ENCODE data around the gene TMEM163.

TMEM163 gene

DNA sequence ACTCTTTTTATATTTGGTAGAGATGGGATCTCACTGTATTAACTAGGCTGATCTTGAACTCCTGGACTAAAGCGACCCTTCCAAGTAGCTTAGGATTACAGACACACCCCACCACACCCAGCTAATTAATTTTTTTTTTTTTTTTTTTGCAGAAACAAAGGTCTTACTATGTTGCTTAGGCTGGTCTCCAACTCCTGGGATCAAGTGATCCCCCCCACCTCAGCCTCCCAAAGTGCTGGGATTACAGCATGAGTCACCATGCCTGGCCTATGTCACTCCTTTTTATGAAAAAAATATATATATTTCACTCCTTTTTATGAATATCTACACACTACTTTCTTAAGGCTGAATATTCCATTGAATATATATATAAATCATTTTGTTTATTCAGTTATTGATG is 302.2 kb downstream of the TMEM163 start:
- H3K18ac ChIP-seq (ENCODE audit: low read length): no peak overlapping the region
- no peak overlapping the region for H2BK12ac ChIP-seq (ENCODE audit: low read length)
- no peak overlapping the region for H2AFZ ChIP-seq (ENCODE audit: insufficient read depth, low read length, poor library complexity)
- H2BK120ac ChIP-seq (ENCODE audit: insufficient read depth, low read length, poor library complexity): no peak overlapping the region
- H3K9me3 ChIP-seq (ENCODE audit: insufficient read depth, low read depth, low read length): no peaks in the 10 kb centered on the region
- H3K4me2 ChIP-seq (ENCODE audit: low read length): no peak overlapping the region
- no peak overlapping the region for H4K12ac ChIP-seq (ENCODE audit: low read depth, low read length)
- no peak overlapping the region for H3K4ac ChIP-seq (ENCODE audit: low read depth, low read length)
- no peak overlapping the region for H4K91ac ChIP-seq (ENCODE audit: low read depth, low read length)
- WGBS (ENCODE audit: extremely low coverage, insufficient coverage, insufficient read length): no CpG with 5 or more reads among the region's 1 CpG
- no peak overlapping the region for H3K14ac ChIP-seq (ENCODE audit: low read length)
- no peak overlapping the region for H3K27ac ChIP-seq (ENCODE audit: low read depth, low read length)
- H2AK5ac ChIP-seq (ENCODE audit: low read length): no peak overlapping the region
- no peak overlapping the region for H4K8ac ChIP-seq (ENCODE audit: low read depth, low read length)
- H3K4me1 ChIP-seq (ENCODE audit: control insufficient read depth in 1 of 2, insufficient read depth in 2 of 2, low read length in 2 of 2): no peaks in the 10 kb centered on the region
- H2BK5ac ChIP-seq (ENCODE audit: low read depth, low read length, poor library complexity): no peak overlapping the region
- H3K79me1 ChIP-seq (ENCODE audit: low read length): no peaks in the 10 kb centered on the region
- H3K36me3 ChIP-seq (ENCODE audit: control insufficient read depth in 1 of 2, insufficient read depth in 2 of 2, low read length in 2 of 2): peaks cover 0 to 2% of the 10 kb centered on the region in 2 experiments
- no peaks in the 10 kb centered on the region for H3K79me2 ChIP-seq (ENCODE audit: control insufficient read depth, insufficient read depth, low read length, poor library complexity)
- H3K4me3 ChIP-seq (ENCODE audit: low read depth, low read length): no peak overlapping the region
- no peaks in the 10 kb centered on the region for H3K27me3 ChIP-seq (ENCODE audit: insufficient read depth, low read length)
- H3K23ac ChIP-seq (ENCODE audit: low read length): no peak overlapping the region
- H3K9ac ChIP-seq (ENCODE audit: low read length): no peak overlapping the region
- DNase-seq: no peak

DNA sequence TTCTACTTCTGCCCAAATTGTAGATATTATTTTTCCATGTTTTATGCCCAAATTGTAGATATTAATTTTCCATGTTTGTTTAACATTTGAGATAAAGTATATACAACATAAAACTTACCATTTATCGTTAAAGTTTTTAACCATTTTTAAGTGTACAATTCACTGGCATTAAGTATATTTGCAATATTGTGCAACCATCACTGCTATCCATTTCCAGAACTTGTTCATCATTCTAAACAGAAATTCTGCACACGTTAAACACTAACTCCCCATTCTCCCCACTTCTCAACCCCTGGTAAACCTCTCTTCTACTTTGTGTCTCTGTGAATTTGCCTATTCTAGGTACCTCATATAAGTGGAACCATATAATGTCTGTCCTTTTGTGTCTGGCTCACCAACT is 302.8 kb downstream of the TMEM163 start:
- no peak overlapping the region for H3K4me2 ChIP-seq (ENCODE audit: low read length)

DNA sequence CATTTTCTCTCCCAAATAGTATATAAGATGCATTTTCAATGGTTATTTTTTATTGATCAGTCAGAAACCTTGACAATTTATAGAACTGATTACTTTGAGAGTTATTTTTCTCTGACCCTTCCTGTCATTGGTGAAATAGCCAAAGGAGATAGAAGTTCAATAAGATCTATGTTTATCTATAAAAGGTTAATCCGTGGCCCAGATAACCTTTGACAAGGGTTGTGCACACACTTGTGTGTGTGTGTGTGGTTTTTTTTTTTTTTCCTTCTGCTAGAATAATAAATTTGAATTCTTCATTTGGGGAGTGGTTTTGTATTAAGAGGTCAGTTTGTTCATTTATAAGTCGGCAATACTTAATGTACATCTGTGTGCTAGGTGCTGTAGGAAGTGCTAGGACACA is 304.9 kb downstream of the TMEM163 start:
- Histone ChIP-seq H3K23ac (ENCODE audit: low read length) (no peak overlapping the region), H2AFZ (ENCODE audit: insufficient read depth, low read length, poor library complexity) (no peak overlapping the region), H4K8ac (ENCODE audit: low read depth, low read length) (no peak overlapping the region), H2BK12ac (ENCODE audit: low read length) (no peak overlapping the region), H2BK5ac (ENCODE audit: low read depth, low read length, poor library complexity) (no peak overlapping the region), H3K4me1 (ENCODE audit: control insufficient read depth in 1 of 2, insufficient read depth in 2 of 2, low read length in 2 of 2) (peaks cover 0 to 2% of the 10 kb centered on the region in 2 experiments), H3K9me3 (ENCODE audit: insufficient read depth, low read depth, low read length) (no peaks in the 10 kb centered on the region), H3K79me1 (ENCODE audit: low read length) (no peaks in the 10 kb centered on the region), H3K27ac (ENCODE audit: low read depth, low read length) (no peak overlapping the region), H2AK5ac (ENCODE audit: low read length) (no peak overlapping the region), H3K79me2 (ENCODE audit: control insufficient read depth, insufficient read depth, low read length, poor library complexity) (no peaks in the 10 kb centered on the region), H3K4me2 (ENCODE audit: low read length) (no peak overlapping the region), H3K14ac (ENCODE audit: low read length) (no peak overlapping the region), H3K36me3 (ENCODE audit: control insufficient read depth in 1 of 2, insufficient read depth in 2 of 2, low read length in 2 of 2) (peaks cover 0 to 2% of the 10 kb centered on the region in 2 experiments), H3K4me3 (ENCODE audit: low read depth, low read length) (no peak overlapping the region), H4K12ac (ENCODE audit: low read depth, low read length) (no peak overlapping the region), H3K27me3 (ENCODE audit: insufficient read depth, low read length) (no peaks in the 10 kb centered on the region), H4K91ac (ENCODE audit: low read depth, low read length) (no peak overlapping the region), H3K18ac (ENCODE audit: low read length) (no peak overlapping the region), H2BK120ac (ENCODE audit: insufficient read depth, low read length, poor library complexity) (no peak overlapping the region), H3K4ac (ENCODE audit: low read depth, low read length) (no peak overlapping the region), H3K9ac (ENCODE audit: low read length) (no peak overlapping the region)
- no peak for DNase-seq
- WGBS (ENCODE audit: extremely low coverage, insufficient coverage, insufficient read length): no CpG with 5 or more reads among the region's 2 CpGs

More for the DNA sequence above, 302.8 kb downstream of the TMEM163 start:
- H3K36me3 ChIP-seq (ENCODE audit: control insufficient read depth in 1 of 2, insufficient read depth in 2 of 2, low read length in 2 of 2): peaks cover 0 to 2% of the 10 kb centered on the region in 2 experiments
- H3K9ac ChIP-seq (ENCODE audit: low read length): no peak overlapping the region
- H2AK5ac ChIP-seq (ENCODE audit: low read length): no peak overlapping the region
- no peak overlapping the region for H3K23ac ChIP-seq (ENCODE audit: low read length)
- H3K27me3 ChIP-seq (ENCODE audit: insufficient read depth, low read length): no peaks in the 10 kb centered on the region
- no peak overlapping the region for H3K14ac ChIP-seq (ENCODE audit: low read length)
- peaks cover 0 to 2% of the 10 kb centered on the region in 2 experiments for H3K4me1 ChIP-seq (ENCODE audit: control insufficient read depth in 1 of 2, insufficient read depth in 2 of 2, low read length in 2 of 2)
- no peak overlapping the region for H3K4me3 ChIP-seq (ENCODE audit: low read depth, low read length)
- no peaks in the 10 kb centered on the region for H3K79me1 ChIP-seq (ENCODE audit: low read length)
- no peak overlapping the region for H4K12ac ChIP-seq (ENCODE audit: low read depth, low read length)
- H3K27ac ChIP-seq (ENCODE audit: low read depth, low read length): no peak overlapping the region
- WGBS (ENCODE audit: extremely low coverage, insufficient coverage, insufficient read length): 100% methylated on average over 1 of the region's 2 CpGs
- H3K4ac ChIP-seq (ENCODE audit: low read depth, low read length): no peak overlapping the region
- H2BK5ac ChIP-seq (ENCODE audit: low read depth, low read length, poor library complexity): no peak overlapping the region
- H3K79me2 ChIP-seq (ENCODE audit: control insufficient read depth, insufficient read depth, low read length, poor library complexity): no peaks in the 10 kb centered on the region
- H2AFZ ChIP-seq (ENCODE audit: insufficient read depth, low read length, poor library complexity): no peak overlapping the region
- no peak for DNase-seq
- H4K91ac ChIP-seq (ENCODE audit: low read depth, low read length): no peak overlapping the region
- H4K8ac ChIP-seq (ENCODE audit: low read depth, low read length): no peak overlapping the region
- H2BK12ac ChIP-seq (ENCODE audit: low read length): no peak overlapping the region
- H3K9me3 ChIP-seq (ENCODE audit: insufficient read depth, low read depth, low read length): no peaks in the 10 kb centered on the region
- H2BK120ac ChIP-seq (ENCODE audit: insufficient read depth, low read length, poor library complexity): no peak overlapping the region
- no peak overlapping the region for H3K18ac ChIP-seq (ENCODE audit: low read length)

DNA sequence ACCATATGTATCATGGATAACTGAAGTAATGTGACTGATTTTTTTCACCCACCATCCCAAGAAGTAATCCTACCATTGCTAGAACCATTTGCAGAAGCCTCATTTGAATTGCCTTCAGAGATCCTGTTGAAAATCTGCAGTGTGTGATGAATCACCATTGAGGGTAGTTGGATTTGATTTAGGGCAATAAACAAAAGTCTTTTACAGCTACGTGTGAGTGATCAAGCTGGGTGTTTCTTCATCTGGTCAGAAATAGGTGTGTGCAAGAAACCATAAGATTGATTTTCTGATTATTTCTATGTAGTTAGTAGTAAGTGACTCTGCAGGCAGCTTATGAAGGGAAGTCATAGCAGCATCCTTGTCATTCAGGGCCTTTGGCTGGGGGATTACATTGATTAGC is 305.4 kb downstream of the TMEM163 start:
- Histone ChIP-seq H3K23ac (ENCODE audit: low read length) (no peak overlapping the region), H3K36me3 (ENCODE audit: control insufficient read depth in 1 of 2, insufficient read depth in 2 of 2, low read length in 2 of 2) (no peaks in the 10 kb centered on the region), H4K8ac (ENCODE audit: low read depth, low read length) (no peak overlapping the region), H3K4ac (ENCODE audit: low read depth, low read length) (no peak overlapping the region), H2BK120ac (ENCODE audit: insufficient read depth, low read length, poor library complexity) (no peak overlapping the region), H3K9me3 (ENCODE audit: insufficient read depth, low read depth, low read length) (no peaks in the 10 kb centered on the region), H3K4me1 (ENCODE audit: control insufficient read depth in 1 of 2, insufficient read depth in 2 of 2, low read length in 2 of 2) (peaks cover 0 to 2% of the 10 kb centered on the region in 2 experiments), H2BK5ac (ENCODE audit: low read depth, low read length, poor library complexity) (no peak overlapping the region), H2AFZ (ENCODE audit: insufficient read depth, low read length, poor library complexity) (no peak overlapping the region), H4K91ac (ENCODE audit: low read depth, low read length) (no peak overlapping the region), H3K27ac (ENCODE audit: low read depth, low read length) (no peak overlapping the region), H3K4me2 (ENCODE audit: low read length) (no peak overlapping the region), H3K4me3 (ENCODE audit: low read depth, low read length) (no peak overlapping the region), H3K14ac (ENCODE audit: low read length) (no peak overlapping the region), H2AK5ac (ENCODE audit: low read length) (no peak overlapping the region), H3K27me3 (ENCODE audit: insufficient read depth, low read length) (no peaks in the 10 kb centered on the region), H3K79me1 (ENCODE audit: low read length) (no peaks in the 10 kb centered on the region), H2BK12ac (ENCODE audit: low read length) (no peak overlapping the region), H3K9ac (ENCODE audit: low read length) (no peak overlapping the region), H4K12ac (ENCODE audit: low read depth, low read length) (no peak overlapping the region), H3K79me2 (ENCODE audit: control insufficient read depth, insufficient read depth, low read length, poor library complexity) (no peaks in the 10 kb centered on the region), H3K18ac (ENCODE audit: low read length) (no peak overlapping the region)
- no CpG with 5 or more reads among the region's 1 CpG for WGBS (ENCODE audit: extremely low coverage, insufficient coverage, insufficient read length)
- no peak for DNase-seq
